Activated CD8-positive, alpha-beta T cell treated with anti-CD3 and anti-CD28 coated beads for 36 hours (primary cell): ENCODE results near the gene ZSWIM5. TPM values are rescaled to one million over a fixed set of nuclear protein-coding genes. Genes with fewer than 3 reads are reported as not detected.

Experiments used
- ATAC-seq: fragments of 200-7000 bp; cut with Tn5 transposase; one replicate; pipeline ENCODE4 v1.10.0; 2021; ENCODE audit warnings: mild to moderate bottlenecking, moderate library complexity
- CTCF ChIA-PET: fragments of 350-600 bp; sonication (Branson Sonifier 250); formaldehyde crosslinking; loops from one replicate; lab custom pipeline; 2021; ENCODE audit warnings: antibody characterized with exemption; lab: Charles Lee
- POLR2A ChIA-PET: fragments of 350-600 bp; sonication (Branson Sonifier 250); formaldehyde crosslinking; loops from one replicate; lab custom pipeline; 2021; ENCODE audit warnings: antibody characterized with exemption; lab: Charles Lee
- DNase-seq: peaks from one replicate; pipeline ENCODE4 v3.0.0-alpha.2; 2020
- H3K27ac Mint-ChIP-seq: one replicate; pipeline ENCODE4 v1.8.0; 2021; ENCODE audit warnings: mild to moderate bottlenecking, mixed read lengths
- H3K27me3 Mint-ChIP-seq: one replicate; pipeline ENCODE4 v1.8.0; 2021; ENCODE audit warnings: mixed read lengths
- H3K36me3 Mint-ChIP-seq: one replicate; pipeline ENCODE4 v1.8.0; 2021; ENCODE audit warnings: low read depth, mixed read lengths
- H3K4me1 Mint-ChIP-seq: one replicate; pipeline ENCODE4 v1.8.0; 2021; ENCODE audit warnings: low read depth, mixed read lengths
- H3K4me3 Mint-ChIP-seq: one replicate; pipeline ENCODE4 v1.8.0; 2021; ENCODE audit warnings: mild to moderate bottlenecking, moderate library complexity, mixed read lengths
- H3K9me3 Mint-ChIP-seq: one replicate; pipeline ENCODE4 v1.8.0; 2021; ENCODE audit warnings: mixed read lengths
- CTCF ChIP-seq: fragments of 200-600 bp; IDR thresholded peaks from one replicate; pipeline ENCODE4 v1.8.0; 2022; ENCODE audit warnings: antibody characterized with exemption, mild to moderate bottlenecking
- intact Hi-C: fragments of 100-400 bp; cut with micrococcal nuclease; formaldehyde crosslinking; loops from one replicate; pipeline ENCODE4 v1.10.0; 2022
- total RNA-seq, 2 experiments: library from RNA; stranded (reverse); gene quantifications; one replicate each; pipeline ENCODE4 v1.2.3, GENCODE V29; 2021

Gene ZSWIM5
- total RNA-seq, 2 experiments from 2014 or later: 0.70 to 0.87 TPM

DNA sequence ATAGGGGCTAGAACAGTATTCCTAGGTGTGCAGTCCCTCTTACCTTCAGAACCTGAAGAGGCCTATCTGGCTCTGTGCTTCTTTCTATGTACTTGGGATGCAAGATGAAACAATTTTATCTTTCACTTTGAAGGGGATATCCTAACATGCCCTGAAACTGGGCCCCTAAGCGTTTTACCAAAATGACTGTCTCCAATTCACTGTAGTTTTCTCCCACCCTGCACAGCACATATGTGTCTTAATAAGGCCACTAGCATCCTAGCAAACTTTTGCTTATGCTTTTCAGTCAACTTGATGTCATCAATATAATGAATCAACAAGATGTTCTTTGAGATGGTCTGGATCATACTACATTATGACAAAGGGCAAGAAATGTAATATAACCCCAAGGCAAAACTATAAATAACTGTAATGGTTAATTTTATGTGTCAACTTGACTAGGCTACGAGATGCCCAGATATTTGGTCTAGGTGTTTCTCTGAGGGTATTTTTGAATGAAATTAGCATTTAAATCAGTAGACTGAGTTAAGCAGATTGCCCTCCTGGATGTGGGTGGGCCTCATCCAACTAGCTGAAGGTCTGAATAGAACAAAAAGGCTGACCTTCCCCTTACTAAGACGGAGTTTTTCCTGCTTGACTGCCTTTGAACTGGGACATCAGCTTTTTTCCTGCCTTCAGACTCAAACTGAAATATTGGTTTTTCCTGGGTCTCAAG lies 9.2 kb upstream of the ZSWIM5 start:
- no peak overlapping the region for H3K27ac Mint-ChIP-seq
- no peaks in the 10 kb centered on the region for H3K9me3 Mint-ChIP-seq
- intact Hi-C loops: no loop called here
- DNase-seq: no peak
- TF ChIP-seq CTCF: no peak
- no peak for ATAC-seq
- H3K27me3 Mint-ChIP-seq: peaks cover 2% of the 10 kb centered on the region
- H3K36me3 Mint-ChIP-seq: no peaks in the 10 kb centered on the region
- H3K4me3 Mint-ChIP-seq: no peak overlapping the region
- POLR2A ChIA-PET: no interaction called here
- CTCF ChIA-PET: interaction anchor here (1.5 kb wide), 1 partner anchor 198 kb away, joined by 4 read pairs; no protein-coding TSS in a partner anchor
- H3K4me1 Mint-ChIP-seq: no peaks in the 10 kb centered on the region

GRCh38 chr1:45213892-45214291 lies 7.5 kb upstream of the ZSWIM5 start:
- intact Hi-C loops: no loop called here
- no peak overlapping the region for H3K4me3 Mint-ChIP-seq
- DNase-seq (no peak), ATAC-seq (no peak)
- no peak overlapping the region for H3K27ac Mint-ChIP-seq
- POLR2A ChIA-PET: no interaction called here
- no peaks in the 10 kb centered on the region for H3K4me1 Mint-ChIP-seq
- peaks cover 6% of the 10 kb centered on the region for H3K27me3 Mint-ChIP-seq
- H3K36me3 Mint-ChIP-seq: no peaks in the 10 kb centered on the region
- no peaks in the 10 kb centered on the region for H3K9me3 Mint-ChIP-seq
- TF ChIP-seq CTCF: no peak
- CTCF ChIA-PET: interaction anchor here (1.5 kb wide), 1 partner anchor 196 kb away, joined by 4 read pairs; no protein-coding TSS in a partner anchor

GRCh38 chr1:45211076-45211475 lies 4.7 kb upstream of the ZSWIM5 start:
- CTCF ChIA-PET: interaction anchor here (1.1 kb wide), 1 partner anchor 192 kb away, joined by 3 read pairs; no protein-coding TSS in a partner anchor
- Mint-ChIP-seq H3K27ac (no peak overlapping the region), H3K4me1 (peaks cover 12% of the 10 kb centered on the region), H3K36me3 (no peaks in the 10 kb centered on the region), H3K27me3 (peaks cover 14% of the 10 kb centered on the region), H3K9me3 (no peaks in the 10 kb centered on the region), H3K4me3 (no peak overlapping the region)
- intact Hi-C loops: no loop called here
- ATAC-seq (no peak), DNase-seq (no peak)
- POLR2A ChIA-PET: no interaction called here
- no peak for TF ChIP-seq CTCF

DNA sequence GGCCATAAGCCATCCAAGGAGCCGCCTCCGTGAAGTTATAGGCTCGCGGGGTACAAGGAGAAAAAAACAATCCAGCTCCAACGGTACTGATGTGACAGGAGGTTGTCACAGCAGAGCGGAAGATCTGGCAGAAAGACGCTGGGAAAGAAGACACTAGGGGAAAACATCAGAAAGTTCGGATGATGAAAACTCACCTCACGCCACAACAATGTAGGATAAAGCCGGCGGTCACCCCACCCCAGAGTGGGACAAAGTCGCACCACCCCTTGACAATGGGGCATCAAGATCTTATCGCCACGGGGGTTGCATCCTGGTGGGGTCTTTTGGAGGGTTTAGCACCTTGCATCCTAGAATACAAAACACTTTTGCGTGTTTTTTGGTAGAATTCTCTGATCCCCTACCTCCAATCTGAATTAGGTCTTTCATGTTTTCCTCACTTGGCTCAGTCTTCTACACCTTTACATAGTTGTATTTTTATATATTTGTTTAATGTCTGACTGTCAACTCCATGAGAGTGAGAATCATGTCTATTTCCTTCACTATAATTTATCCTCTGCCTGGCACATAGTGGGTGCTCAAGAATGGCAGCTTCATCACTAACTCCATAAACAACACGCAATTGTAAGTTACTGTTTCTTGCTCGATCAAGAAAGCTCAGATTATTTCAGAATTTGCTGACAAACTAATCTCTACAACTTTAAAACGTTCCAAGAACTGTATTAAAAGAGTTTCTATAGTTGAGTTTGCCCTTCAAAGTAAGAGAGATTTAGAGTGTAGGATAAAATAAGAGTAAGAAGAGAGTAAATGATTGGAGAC lies 611 bp upstream of the ZSWIM5 start:
- H3K4me1 Mint-ChIP-seq: peaks cover 33% of the 10 kb centered on the region
- ChIA-PET CTCF (interaction anchor here (1.3 to 2.1 kb wide), 3 partner anchors 13 to 193 kb away, joined by 3 to 9 read pairs (median 6); no protein-coding TSS in a partner anchor), POLR2A (interaction anchor here (0.9 to 1.0 kb wide), 3 partner anchors 13 to 196 kb away, joined by 3 to 4 read pairs (median 3); partner anchors contain the start of gene HECTD3)
- TF ChIP-seq CTCF: no peak
- intact Hi-C loops: no loop called here
- H3K4me3 Mint-ChIP-seq: peak overlapping the region; percentile 92
- H3K27me3 Mint-ChIP-seq: peaks cover 17% of the 10 kb centered on the region
- ATAC-seq: no peak
- H3K36me3 Mint-ChIP-seq: peaks cover 1% of the 10 kb centered on the region
- H3K9me3 Mint-ChIP-seq: no peaks in the 10 kb centered on the region
- no peak for DNase-seq
- peak overlapping the region; percentile 80 for H3K27ac Mint-ChIP-seq
